GM12892 (cell line): ENCODE data around the gene AGK.

Source experiments
- POLR2A ChIP-seq: IDR thresholded peaks from 2 replicates; pipeline ENCODE4 v1.6.1; 2011; ENCODE audit warnings: low read depth, low read length, control low read depth
- POLR2AphosphoS5 ChIP-seq: IDR thresholded peaks from 2 replicates; pipeline ENCODE4 v1.6.1; 2011; ENCODE audit warnings: low read depth, low read length, control low read depth
- TAF1 ChIP-seq: IDR thresholded peaks from 2 replicates; pipeline ENCODE4 v1.6.1; 2011; ENCODE audit warnings: low read depth, mild to moderate bottlenecking, control low read depth, low read length, borderline replicate concordance

DNA sequence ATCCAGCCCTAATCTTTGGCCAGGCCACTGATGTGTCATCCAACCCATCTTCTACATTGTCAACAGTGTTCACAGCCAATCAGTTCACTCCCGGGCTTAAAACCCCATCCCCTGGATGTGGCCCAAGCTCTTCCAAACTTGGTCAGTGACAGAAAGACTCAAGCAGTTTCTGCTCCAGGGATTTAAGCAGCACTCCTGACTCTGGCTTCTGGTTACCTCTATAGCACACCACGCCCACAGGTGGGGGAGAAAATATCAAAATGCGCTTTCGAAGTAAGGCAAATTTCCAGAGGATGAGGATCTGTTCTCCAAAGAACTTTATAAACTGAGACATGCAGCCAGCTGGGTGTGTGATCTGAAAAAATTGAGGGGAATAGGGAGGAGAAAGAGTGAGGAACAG lies 114.9 kb downstream of the AGK start:
- no peak for TF ChIP-seq POLR2A
- TF ChIP-seq POLR2AphosphoS5 = no peak
- TF ChIP-seq TAF1 = no peak
